Memory B cell (primary cell): Measurements from ENCODE around the gene LCTL.

Experiments
- ATAC-seq: fragments of 150-1000 bp; cut with Tn5 transposase; 2 replicates; pipeline ENCODE4 v1.10.0; 2021; ENCODE audit warnings: low read depth, mild to moderate bottlenecking, moderate library complexity
- DNase-seq, 2 donors: peaks; one replicate each; pipeline ENCODE4 v3.0.0; 2022; ENCODE audit warnings: low spot score in 2 of 2
- H3K27ac Mint-ChIP-seq: one replicate; pipeline ENCODE4 v1.8.0; 2022; ENCODE audit warnings: mild to moderate bottlenecking, moderate library complexity, mixed read lengths
- H3K27me3 Mint-ChIP-seq: one replicate; pipeline ENCODE4 v1.8.0; 2022; ENCODE audit warnings: mixed read lengths
- H3K36me3 Mint-ChIP-seq: one replicate; pipeline ENCODE4 v1.8.0; 2022; ENCODE audit warnings: mild to moderate bottlenecking, mixed read lengths
- H3K4me1 Mint-ChIP-seq: one replicate; pipeline ENCODE4 v1.8.0; 2022; ENCODE audit warnings: mixed read lengths
- H3K4me3 Mint-ChIP-seq: one replicate; pipeline ENCODE4 v1.8.0; 2022; ENCODE audit warnings: mild to moderate bottlenecking, moderate library complexity, mixed read lengths
- H3K9me3 Mint-ChIP-seq: one replicate; pipeline ENCODE4 v1.8.0; 2022; ENCODE audit warnings: mixed read lengths

LCTL gene, protein sequence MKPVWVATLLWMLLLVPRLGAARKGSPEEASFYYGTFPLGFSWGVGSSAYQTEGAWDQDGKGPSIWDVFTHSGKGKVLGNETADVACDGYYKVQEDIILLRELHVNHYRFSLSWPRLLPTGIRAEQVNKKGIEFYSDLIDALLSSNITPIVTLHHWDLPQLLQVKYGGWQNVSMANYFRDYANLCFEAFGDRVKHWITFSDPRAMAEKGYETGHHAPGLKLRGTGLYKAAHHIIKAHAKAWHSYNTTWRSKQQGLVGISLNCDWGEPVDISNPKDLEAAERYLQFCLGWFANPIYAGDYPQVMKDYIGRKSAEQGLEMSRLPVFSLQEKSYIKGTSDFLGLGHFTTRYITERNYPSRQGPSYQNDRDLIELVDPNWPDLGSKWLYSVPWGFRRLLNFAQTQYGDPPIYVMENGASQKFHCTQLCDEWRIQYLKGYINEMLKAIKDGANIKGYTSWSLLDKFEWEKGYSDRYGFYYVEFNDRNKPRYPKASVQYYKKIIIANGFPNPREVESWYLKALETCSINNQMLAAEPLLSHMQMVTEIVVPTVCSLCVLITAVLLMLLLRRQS

GRCh38 chr15:66565741-66566144 lies at the start of gene LCTL:
LCTL (minus strand) TSS chr15:66565998; CDS start chr15:66565365, 633 bp downstream.
- Mint-ChIP-seq H3K27me3 (no peaks in the 10 kb centered on the region), H3K9me3 (no peaks in the 10 kb centered on the region), H3K27ac (no peak within 1 kb of the TSS), H3K4me1 (peaks cover 6% of the 10 kb centered on the region), H3K36me3 (no peaks in the 10 kb centered on the region), H3K4me3 (no peak within 1 kb of the TSS)
- DNase-seq = no peak
- ATAC-seq = no peak

GRCh38 chr15:66614951-66615760 lies 49.4 kb upstream of the LCTL start:
- Mint-ChIP-seq H3K4me3 (no peak overlapping the region), H3K27ac (no peak overlapping the region), H3K27me3 (peaks cover 5% of the 10 kb centered on the region), H3K36me3 (no peaks in the 10 kb centered on the region), H3K4me1 (peaks cover 18% of the 10 kb centered on the region), H3K9me3 (no peaks in the 10 kb centered on the region)
- DNase-seq = no peak
- ATAC-seq = peak; percentile 58

DNA sequence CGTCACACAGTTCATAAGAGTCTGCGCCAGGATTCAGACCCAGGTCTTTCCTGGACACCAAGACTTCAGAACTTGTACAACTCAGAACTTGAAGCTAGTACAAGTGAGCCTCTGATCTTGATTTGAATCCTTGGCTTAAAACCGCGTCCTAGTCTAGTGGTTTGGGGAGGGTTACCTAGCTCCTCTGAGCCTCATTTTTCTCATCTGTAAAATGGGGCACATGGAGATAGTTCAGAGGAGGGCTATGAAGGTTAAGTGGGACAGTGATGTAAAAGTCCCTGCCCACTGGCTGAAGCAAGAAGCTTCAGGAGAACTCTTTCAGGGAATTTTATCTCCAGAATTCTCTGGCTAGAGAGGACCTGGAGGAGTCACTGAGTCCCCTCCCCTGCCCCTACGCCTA lies 48.7 kb upstream of the LCTL start:
- ATAC-seq (no peak), DNase-seq (no peak)
- Mint-ChIP-seq H3K27ac (no peak overlapping the region), H3K4me3 (no peak overlapping the region), H3K27me3 (peaks cover 5% of the 10 kb centered on the region), H3K9me3 (no peaks in the 10 kb centered on the region), H3K4me1 (peaks cover 18% of the 10 kb centered on the region), H3K36me3 (no peaks in the 10 kb centered on the region)

DNA sequence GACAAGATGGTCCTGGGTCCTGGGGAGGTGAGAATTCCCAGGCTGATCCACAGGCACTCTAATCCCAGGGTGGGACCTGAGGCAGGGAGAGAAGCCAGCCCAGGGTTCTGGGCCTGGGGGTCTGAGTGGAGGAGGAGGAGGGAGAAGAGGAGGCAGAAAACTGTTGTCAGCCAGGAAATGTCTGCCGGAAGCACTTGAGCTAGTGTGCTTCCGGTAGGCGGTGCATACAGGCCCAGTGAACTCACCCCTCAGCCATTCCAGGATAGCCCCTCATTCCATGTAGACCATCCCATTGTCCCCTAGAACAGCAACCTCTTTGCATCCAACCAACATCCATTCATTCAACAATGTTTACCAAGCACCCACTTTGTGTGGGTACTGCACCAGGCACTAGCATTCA lies 47.9 kb upstream of the LCTL start:
- Mint-ChIP-seq H3K4me3 (no peak overlapping the region), H3K36me3 (no peaks in the 10 kb centered on the region), H3K27me3 (peaks cover 5% of the 10 kb centered on the region), H3K9me3 (no peaks in the 10 kb centered on the region), H3K27ac (no peak overlapping the region), H3K4me1 (peaks cover 18% of the 10 kb centered on the region)
- no peak for DNase-seq
- peak; percentile 41 for ATAC-seq

- Mint-ChIP-seq H3K4me1 (peaks cover 9% of the 10 kb centered on the region), H3K36me3 (no peaks in the 10 kb centered on the region), H3K9me3 (no peaks in the 10 kb centered on the region), H3K4me3 (no peak overlapping the region), H3K27me3 (peaks cover 2% of the 10 kb centered on the region), H3K27ac (no peak overlapping the region)
- no peak for ATAC-seq
- no peak for DNase-seq
Observed at GRCh38 chr15:66611257-66612053, 45.7 kb upstream of the LCTL start.

GRCh38 chr15:66609876-66610275 lies 44.1 kb upstream of the LCTL start:
- H3K27me3 Mint-ChIP-seq = peaks cover 2% of the 10 kb centered on the region
- peaks cover 7% of the 10 kb centered on the region for H3K4me1 Mint-ChIP-seq
- no peak overlapping the region for H3K4me3 Mint-ChIP-seq
- no peaks in the 10 kb centered on the region for H3K9me3 Mint-ChIP-seq
- no peaks in the 10 kb centered on the region for H3K36me3 Mint-ChIP-seq
- no peak for ATAC-seq
- no peak overlapping the region for H3K27ac Mint-ChIP-seq
- no peak for DNase-seq

DNA sequence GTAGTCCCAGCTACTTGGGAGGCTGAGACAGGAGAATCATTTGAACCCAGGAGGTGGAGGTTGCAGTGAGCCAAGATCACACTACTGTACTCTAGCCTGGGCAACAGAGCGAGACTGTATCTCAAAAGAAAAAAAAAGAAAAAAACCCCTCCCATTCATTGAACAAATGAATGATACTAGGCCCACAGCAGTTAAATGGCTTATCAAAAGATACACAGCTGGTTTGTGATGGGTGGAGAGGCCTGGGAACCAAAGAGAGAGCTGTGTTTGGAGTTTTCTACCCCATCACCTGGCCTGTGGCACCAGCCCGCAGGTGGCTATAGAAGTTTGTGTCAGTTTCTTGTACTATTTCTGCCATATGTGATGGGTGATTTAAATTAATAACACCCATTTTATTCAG lies 43.1 kb upstream of the LCTL start:
- ATAC-seq (no peak), DNase-seq (no peak)
- H3K27ac Mint-ChIP-seq = no peak overlapping the region
- H3K36me3 Mint-ChIP-seq = no peaks in the 10 kb centered on the region
- H3K4me1 Mint-ChIP-seq = peaks cover 4% of the 10 kb centered on the region
- H3K9me3 Mint-ChIP-seq = no peaks in the 10 kb centered on the region
- H3K27me3 Mint-ChIP-seq = peaks cover 2% of the 10 kb centered on the region
- H3K4me3 Mint-ChIP-seq = no peak overlapping the region

- no peak for DNase-seq
- no peak for ATAC-seq
- Mint-ChIP-seq H3K27me3 (peaks cover 2% of the 10 kb centered on the region), H3K4me1 (no peaks in the 10 kb centered on the region), H3K4me3 (no peak overlapping the region), H3K27ac (no peak overlapping the region), H3K36me3 (no peaks in the 10 kb centered on the region), H3K9me3 (no peaks in the 10 kb centered on the region)
Observed at GRCh38 chr15:66608159-66608558, 42.4 kb upstream of the LCTL start.

DNA sequence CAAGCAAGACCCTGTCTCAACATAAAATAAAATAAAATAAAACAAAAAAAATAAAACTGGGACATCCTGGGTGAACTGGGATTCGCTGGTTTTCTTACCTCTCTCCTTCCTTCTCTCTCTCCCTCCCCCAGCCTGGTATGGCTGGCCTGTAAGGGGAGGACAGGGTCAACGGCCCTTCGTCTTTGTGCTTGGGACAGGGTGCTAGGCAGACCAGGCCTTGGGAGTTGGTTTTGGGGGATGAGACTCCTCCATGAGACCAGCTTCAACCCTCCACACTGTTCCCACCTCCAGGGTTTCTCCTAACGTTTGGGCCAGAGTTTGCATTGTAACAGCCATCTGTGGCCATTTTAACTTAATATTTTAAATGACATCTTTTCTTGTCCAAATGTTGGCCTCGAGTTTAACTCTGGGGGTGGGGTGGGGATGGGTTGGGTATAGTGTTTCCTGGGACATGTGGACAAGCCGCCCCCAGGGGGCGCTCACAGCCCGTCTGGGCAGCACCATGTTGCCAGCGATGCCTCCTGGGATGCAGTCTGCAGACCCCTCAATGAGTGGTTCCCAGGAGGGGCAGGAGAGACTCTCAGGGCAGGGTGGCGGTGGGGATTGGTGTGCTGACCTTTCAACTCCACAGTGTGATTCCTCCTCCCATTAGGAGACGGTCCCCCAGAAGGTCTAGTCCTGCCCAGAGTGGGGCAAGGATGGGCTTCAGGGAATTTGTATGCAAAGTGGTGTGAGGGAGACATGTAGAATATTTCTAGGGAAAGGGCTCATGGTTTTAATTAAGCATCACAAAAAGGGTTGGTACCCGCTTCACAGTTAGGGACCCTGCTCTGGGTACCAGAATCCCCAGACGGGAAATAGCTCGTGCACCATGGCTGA lies 37.7 kb upstream of the LCTL start:
- H3K27me3 Mint-ChIP-seq = peaks cover 4% of the 10 kb centered on the region

DNA sequence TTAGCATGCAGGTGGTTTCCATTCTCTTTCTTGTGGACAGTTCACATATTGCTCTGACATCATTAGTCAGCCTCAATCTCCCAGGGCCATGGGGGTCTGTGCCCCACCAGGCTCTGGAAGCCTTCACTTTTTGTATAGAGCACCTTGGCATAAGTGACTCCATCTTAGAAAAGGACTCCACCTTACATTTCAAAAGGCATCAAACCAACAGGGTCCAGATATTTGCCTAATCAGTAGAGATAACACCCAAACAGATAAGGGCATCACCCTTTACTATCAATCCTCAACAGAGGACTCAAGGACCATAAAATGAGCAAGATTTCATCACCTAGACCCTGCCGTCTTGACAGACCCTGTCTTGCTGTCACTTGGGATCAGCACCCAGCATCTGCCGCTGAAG lies 35.7 kb upstream of the LCTL start:
- DNase-seq = no peak
- peaks cover 9% of the 10 kb centered on the region for H3K27me3 Mint-ChIP-seq
- H3K4me1 Mint-ChIP-seq = peaks cover 3% of the 10 kb centered on the region
- H3K9me3 Mint-ChIP-seq = no peaks in the 10 kb centered on the region
- ATAC-seq = no peak
- no peaks in the 10 kb centered on the region for H3K36me3 Mint-ChIP-seq
- no peak overlapping the region for H3K27ac Mint-ChIP-seq
- no peak overlapping the region for H3K4me3 Mint-ChIP-seq

More for the DNA sequence above, 37.7 kb upstream of the LCTL start:
- DNase-seq (peak; percentile 43 to 58), ATAC-seq (peak; percentile 69)
- H3K4me3 Mint-ChIP-seq = no peak overlapping the region
- H3K9me3 Mint-ChIP-seq = no peaks in the 10 kb centered on the region
- H3K27ac Mint-ChIP-seq = no peak overlapping the region
- H3K4me1 Mint-ChIP-seq = no peaks in the 10 kb centered on the region
- H3K36me3 Mint-ChIP-seq = no peaks in the 10 kb centered on the region

- DNase-seq (no peak), ATAC-seq (no peak)
- Mint-ChIP-seq H3K27me3 (peaks cover 9% of the 10 kb centered on the region), H3K36me3 (no peaks in the 10 kb centered on the region), H3K27ac (no peak overlapping the region), H3K4me1 (peaks cover 3% of the 10 kb centered on the region), H3K4me3 (no peak overlapping the region), H3K9me3 (no peaks in the 10 kb centered on the region)
Observed at GRCh38 chr15:66600240-66600627, 34.4 kb upstream of the LCTL start.

- Mint-ChIP-seq H3K9me3 (no peaks in the 10 kb centered on the region), H3K27me3 (peaks cover 9% of the 10 kb centered on the region), H3K27ac (no peak overlapping the region), H3K4me3 (no peak overlapping the region), H3K4me1 (peaks cover 3% of the 10 kb centered on the region), H3K36me3 (no peaks in the 10 kb centered on the region)
- ATAC-seq (no peak), DNase-seq (no peak)
Observed at GRCh38 chr15:66599536-66600239, 33.9 kb upstream of the LCTL start.
